Astrocyte (in vitro differentiated cells and primary cell): ENCODE measurements around the gene GPI.

Experiments
- CTCF ChIP-seq: IDR thresholded peaks from 2 replicates; pipeline ENCODE4 v1.5.1; 2011; ENCODE audit warnings: low read depth, mild to moderate bottlenecking, inconsistent platforms, low read length, moderate library complexity; ENCODE audit not compliant: insufficient read depth
- EZH2 ChIP-seq: IDR thresholded peaks from 2 replicates; pipeline ENCODE4 v1.6.1; 2012; ENCODE audit warnings: mild to moderate bottlenecking, low read length, inconsistent platforms; ENCODE audit not compliant: insufficient read depth

- no peak for TF ChIP-seq CTCF
- TF ChIP-seq EZH2: no peak
Observed at GRCh38 chr19:34316741-34317301, 48.2 kb upstream of the GPI start.
